Measurements from ENCODE around the gene FBXO21.
"Not testable (repeated sequence)": the region's sequence is repeated elsewhere in the genome, so short reads cannot be mapped to it uniquely, and the experiment has no call there.

Gene FBXO21

GRCh38 chr12:117199956-117200744, 9.9 kb upstream of the FBXO21 start:
- H3K4me1 ChIP-seq (ENCODE audit: control insufficient read depth, low read depth, low read length); H3K79me1 ChIP-seq (ENCODE audit: low read length); H3K9ac ChIP-seq (ENCODE audit: low read length); H3K36me3 ChIP-seq (ENCODE audit: control insufficient read depth, insufficient read depth, low read length); H3K18ac ChIP-seq (ENCODE audit: low read length); H3K4me2 ChIP-seq (ENCODE audit: low read length); H3K79me2 ChIP-seq (ENCODE audit: control insufficient read depth, insufficient read depth, low read length); H3K23ac ChIP-seq (ENCODE audit: low read length); H2BK5ac ChIP-seq (ENCODE audit: low read length); DNase-seq; H2BK15ac ChIP-seq (replicated peaks; ENCODE audit: low read depth); H2AK5ac ChIP-seq (ENCODE audit: low read length); H4K5ac ChIP-seq (ENCODE audit: low read length); H2BK120ac ChIP-seq (ENCODE audit: low read depth, low read length); H3K56ac ChIP-seq (ENCODE audit: low read length); H3K27ac ChIP-seq (ENCODE audit: low read depth, low read length); H4K8ac ChIP-seq (ENCODE audit: low read depth, low read length); H3K27me3 ChIP-seq (ENCODE audit: insufficient read depth, low read length, poor library complexity); H3K4me3 ChIP-seq (ENCODE audit: low read length); H3K4ac ChIP-seq (ENCODE audit: low read depth, low read length): not testable (repeated sequence)
- WGBS (ENCODE audit: extremely low coverage, insufficient coverage, low lambda C conversion rate) = no CpG with 5 or more reads among the region's 8 CpGs

DNA sequence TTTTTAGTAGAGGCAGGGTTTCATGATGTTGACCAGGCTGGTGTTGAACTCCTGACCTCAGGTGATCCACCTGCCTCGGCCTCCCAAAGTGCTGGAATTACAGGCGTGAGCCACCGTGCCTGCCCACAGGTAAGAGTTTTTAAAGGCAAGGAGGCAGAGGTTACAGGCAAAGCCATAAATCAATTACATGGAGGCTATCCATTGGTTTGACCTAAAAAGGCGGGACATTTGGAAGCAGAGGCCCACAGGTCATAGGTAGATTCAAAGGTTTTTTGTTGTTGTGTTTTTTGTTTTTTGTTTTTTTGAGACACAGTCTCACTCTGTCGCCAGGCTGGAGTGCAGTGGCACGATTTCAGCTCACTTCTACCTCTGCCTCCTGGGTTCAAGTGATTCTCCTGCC, 6.1 kb upstream of the FBXO21 start:
- H3K23ac ChIP-seq (ENCODE audit: low read length); H3K9ac ChIP-seq (ENCODE audit: low read length); H3K4me3 ChIP-seq (ENCODE audit: low read length); H3K27ac ChIP-seq (ENCODE audit: low read depth, low read length); H4K5ac ChIP-seq (ENCODE audit: low read length); DNase-seq; H2BK15ac ChIP-seq (replicated peaks; ENCODE audit: low read depth); H3K4ac ChIP-seq (ENCODE audit: low read depth, low read length); H3K36me3 ChIP-seq (ENCODE audit: control insufficient read depth, insufficient read depth, low read length); H2AK5ac ChIP-seq (ENCODE audit: low read length); H3K27me3 ChIP-seq (ENCODE audit: insufficient read depth, low read length, poor library complexity); H3K56ac ChIP-seq (ENCODE audit: low read length); H3K79me1 ChIP-seq (ENCODE audit: low read length); H3K79me2 ChIP-seq (ENCODE audit: control insufficient read depth, insufficient read depth, low read length); H3K4me1 ChIP-seq (ENCODE audit: control insufficient read depth, low read depth, low read length); H4K8ac ChIP-seq (ENCODE audit: low read depth, low read length); H2BK120ac ChIP-seq (ENCODE audit: low read depth, low read length); H3K4me2 ChIP-seq (ENCODE audit: low read length); H2BK5ac ChIP-seq (ENCODE audit: low read length); H3K18ac ChIP-seq (ENCODE audit: low read length): not testable (repeated sequence)
- WGBS (ENCODE audit: extremely low coverage, insufficient coverage, low lambda C conversion rate) = no CpG with 5 or more reads among the region's 6 CpGs

GRCh38 chr12:117195027-117195426, 4.8 kb upstream of the FBXO21 start:
- H3K4me1 ChIP-seq (ENCODE audit: control insufficient read depth, low read depth, low read length); H3K4me3 ChIP-seq (ENCODE audit: low read length); H3K27ac ChIP-seq (ENCODE audit: low read depth, low read length); H3K9ac ChIP-seq (ENCODE audit: low read length); H2BK5ac ChIP-seq (ENCODE audit: low read length); H4K8ac ChIP-seq (ENCODE audit: low read depth, low read length); H3K56ac ChIP-seq (ENCODE audit: low read length); H4K5ac ChIP-seq (ENCODE audit: low read length); H3K23ac ChIP-seq (ENCODE audit: low read length); DNase-seq; H3K79me1 ChIP-seq (ENCODE audit: low read length); H3K27me3 ChIP-seq (ENCODE audit: insufficient read depth, low read length, poor library complexity); H3K36me3 ChIP-seq (ENCODE audit: control insufficient read depth, insufficient read depth, low read length); H3K18ac ChIP-seq (ENCODE audit: low read length); H2BK120ac ChIP-seq (ENCODE audit: low read depth, low read length); H3K79me2 ChIP-seq (ENCODE audit: control insufficient read depth, insufficient read depth, low read length); H2BK15ac ChIP-seq (replicated peaks; ENCODE audit: low read depth); H3K4ac ChIP-seq (ENCODE audit: low read depth, low read length); H3K4me2 ChIP-seq (ENCODE audit: low read length); H2AK5ac ChIP-seq (ENCODE audit: low read length): not testable (repeated sequence)
- WGBS (ENCODE audit: extremely low coverage, insufficient coverage, low lambda C conversion rate) = no CpG with 5 or more reads among the region's 9 CpGs

- no CpG with 5 or more reads among the region's 3 CpGs for WGBS (ENCODE audit: extremely low coverage, insufficient coverage, low lambda C conversion rate)
- Histone ChIP-seq H3K4ac (ENCODE audit: low read depth, low read length) (no peak overlapping the region), H2AK5ac (ENCODE audit: low read length) (no peak overlapping the region), H3K4me3 (ENCODE audit: low read length) (no peak overlapping the region), H3K56ac (ENCODE audit: low read length) (no peak overlapping the region), H4K5ac (ENCODE audit: low read length) (no peak overlapping the region), H3K27ac (ENCODE audit: low read depth, low read length) (no peak overlapping the region), H2BK5ac (ENCODE audit: low read length) (no peak overlapping the region), H3K23ac (ENCODE audit: low read length) (no peak overlapping the region), H3K79me2 (ENCODE audit: control insufficient read depth, insufficient read depth, low read length) (peaks cover 9% of the 10 kb centered on the region), H2BK15ac (replicated peaks; ENCODE audit: low read depth) (no peak overlapping the region), H3K79me1 (ENCODE audit: low read length) (peaks cover 5% of the 10 kb centered on the region), H3K4me1 (ENCODE audit: control insufficient read depth, low read depth, low read length) (peaks cover 3% of the 10 kb centered on the region), H3K9ac (ENCODE audit: low read length) (no peak overlapping the region), H4K8ac (ENCODE audit: low read depth, low read length) (no peak overlapping the region), H3K27me3 (ENCODE audit: insufficient read depth, low read length, poor library complexity) (no peaks in the 10 kb centered on the region), H3K4me2 (ENCODE audit: low read length) (no peak overlapping the region), H3K36me3 (ENCODE audit: control insufficient read depth, insufficient read depth, low read length) (no peaks in the 10 kb centered on the region), H3K18ac (ENCODE audit: low read length) (no peak overlapping the region), H2BK120ac (ENCODE audit: low read depth, low read length) (no peak overlapping the region)
- DNase-seq = no peak
Measured at GRCh38 chr12:117193903-117194302, 3.6 kb upstream of the FBXO21 start.

DNA sequence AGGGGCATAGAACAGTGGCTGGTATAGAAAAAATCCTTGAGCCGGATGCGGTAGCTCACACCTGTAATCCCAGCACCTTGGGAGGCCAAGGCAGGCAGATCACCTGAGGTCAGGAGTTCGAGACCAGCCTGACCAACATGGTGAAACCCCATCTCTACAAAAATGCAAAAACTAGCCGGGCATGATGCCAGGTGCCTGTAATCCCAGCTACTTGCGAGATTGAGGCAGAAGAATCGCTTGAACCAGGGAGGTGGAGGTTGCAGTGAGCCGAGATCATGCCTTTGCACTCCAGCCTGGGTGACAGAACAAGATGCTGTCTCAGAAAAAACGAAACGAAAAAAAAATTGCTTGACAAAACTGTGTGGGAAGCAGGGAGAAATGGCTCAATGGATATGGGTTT, 2.3 kb upstream of the FBXO21 start:
- H2AK5ac ChIP-seq (ENCODE audit: low read length); H3K4ac ChIP-seq (ENCODE audit: low read depth, low read length); DNase-seq; H3K18ac ChIP-seq (ENCODE audit: low read length); H3K79me1 ChIP-seq (ENCODE audit: low read length); H4K8ac ChIP-seq (ENCODE audit: low read depth, low read length); H3K36me3 ChIP-seq (ENCODE audit: control insufficient read depth, insufficient read depth, low read length); H3K27me3 ChIP-seq (ENCODE audit: insufficient read depth, low read length, poor library complexity); H3K4me2 ChIP-seq (ENCODE audit: low read length); H3K4me1 ChIP-seq (ENCODE audit: control insufficient read depth, low read depth, low read length); H3K27ac ChIP-seq (ENCODE audit: low read depth, low read length); H3K23ac ChIP-seq (ENCODE audit: low read length); H4K5ac ChIP-seq (ENCODE audit: low read length); H2BK120ac ChIP-seq (ENCODE audit: low read depth, low read length); H3K9ac ChIP-seq (ENCODE audit: low read length); H3K56ac ChIP-seq (ENCODE audit: low read length); H2BK15ac ChIP-seq (replicated peaks; ENCODE audit: low read depth); H2BK5ac ChIP-seq (ENCODE audit: low read length); H3K4me3 ChIP-seq (ENCODE audit: low read length): not testable (repeated sequence)
- peaks cover 14% of the 10 kb centered on the region for H3K79me2 ChIP-seq (ENCODE audit: control insufficient read depth, insufficient read depth, low read length)
- WGBS (ENCODE audit: extremely low coverage, insufficient coverage, low lambda C conversion rate) = no CpG with 5 or more reads among the region's 9 CpGs

DNA sequence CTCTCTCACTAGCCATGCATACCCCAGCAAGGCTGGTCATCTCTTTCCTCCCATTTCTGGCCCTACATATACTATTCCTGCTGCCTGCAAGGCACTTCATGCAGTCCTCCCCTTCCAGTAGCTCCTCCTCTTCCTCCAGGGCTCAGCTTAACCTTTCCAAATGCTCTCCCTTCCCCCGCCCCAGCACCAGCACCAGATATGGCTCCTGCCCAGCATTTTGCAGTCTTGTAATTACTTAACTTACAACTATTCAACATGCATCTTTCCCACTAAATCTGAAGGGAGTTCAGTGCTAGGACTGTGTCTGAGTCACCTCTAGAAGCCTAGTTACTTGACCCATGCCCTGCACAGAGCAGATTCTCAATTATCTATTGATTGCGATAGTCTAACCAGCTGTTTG, 1.8 kb upstream of the FBXO21 start:
- Histone ChIP-seq H3K4me2 (ENCODE audit: low read length) (no peak overlapping the region), H3K36me3 (ENCODE audit: control insufficient read depth, insufficient read depth, low read length) (no peaks in the 10 kb centered on the region), H3K4me1 (ENCODE audit: control insufficient read depth, low read depth, low read length) (no peaks in the 10 kb centered on the region), H3K18ac (ENCODE audit: low read length) (no peak overlapping the region), H3K4ac (ENCODE audit: low read depth, low read length) (no peak overlapping the region), H3K27ac (ENCODE audit: low read depth, low read length) (no peak overlapping the region), H2BK15ac (replicated peaks; ENCODE audit: low read depth) (no peak overlapping the region), H3K79me1 (ENCODE audit: low read length) (peaks cover 11% of the 10 kb centered on the region), H3K79me2 (ENCODE audit: control insufficient read depth, insufficient read depth, low read length) (peaks cover 16% of the 10 kb centered on the region), H3K27me3 (ENCODE audit: insufficient read depth, low read length, poor library complexity) (no peaks in the 10 kb centered on the region), H3K9ac (ENCODE audit: low read length) (no peak overlapping the region), H4K5ac (ENCODE audit: low read length) (no peak overlapping the region), H3K56ac (ENCODE audit: low read length) (no peak overlapping the region), H3K4me3 (ENCODE audit: low read length) (no peak overlapping the region), H2AK5ac (ENCODE audit: low read length) (no peak overlapping the region), H2BK120ac (ENCODE audit: low read depth, low read length) (no peak overlapping the region), H3K23ac (ENCODE audit: low read length) (no peak overlapping the region), H2BK5ac (ENCODE audit: low read length) (no peak overlapping the region), H4K8ac (ENCODE audit: low read depth, low read length) (no peak overlapping the region)
- WGBS (ENCODE audit: extremely low coverage, insufficient coverage, low lambda C conversion rate) = no CpG with 5 or more reads among the region's 2 CpGs
- peak; percentile 55 for DNase-seq

Measured in mesendoderm (in vitro differentiated cells).